HepG2 (cell line): ENCODE results near the gene CLTA. TPM values are rescaled to one million over a fixed set of nuclear protein-coding genes. Genes with fewer than 3 reads are reported as not detected.
A peak's percentile ranks its signal among the peaks of the same experiment; 100 is the strongest.

Source experiments
- ARNTL ChIP-seq: sonication (generic); formaldehyde crosslinking; IDR thresholded peaks from 2 replicates; pipeline ENCODE4 v1.4.0; 2020; ENCODE audit warnings: mild to moderate bottlenecking, missing genetic modification reagents
- BORCS8-MEF2B ChIP-seq: sonication (generic); formaldehyde crosslinking; IDR thresholded peaks from 2 replicates; pipeline ENCODE4 v1.8.0; 2022; ENCODE audit warnings: mild to moderate bottlenecking, missing genetic modification reagents
- CBX2 ChIP-seq, 2 experiments: fragments of 200-600 bp in 1 of 2; sonication (generic); formaldehyde crosslinking in 1 of 2; IDR thresholded peaks; 2 replicates each; pipeline versions ENCODE4 v1.7.0 to v1.8.1; 2018 to 2022; ENCODE audit warnings: low read depth in 2 of 2, low read length in 1 of 2, mild to moderate bottlenecking in 1 of 2, missing genetic modification reagents in 1 of 2
- IKZF1 ChIP-seq: fragments of 450-650 bp; IDR thresholded peaks from 2 replicates; pipeline ENCODE4 v1.7.1; 2016
- MBNL3 ChIP-seq: fragments of 250-450 bp; sonication (Bioruptor Pico); conservative IDR thresholded peaks from 2 replicates; pipeline ENCODE4 v1.8.0; 2022; ENCODE audit warnings: mild to moderate bottlenecking, inconsistent platforms
- NFYC ChIP-seq: IDR thresholded peaks from 2 replicates; pipeline ENCODE4 v1.6.1; 2016; ENCODE audit warnings: missing genetic modification reagents, missing compliant biosample characterization
- NR2C2 ChIP-seq: sonication (generic); formaldehyde crosslinking; IDR thresholded peaks from 2 replicates; pipeline ENCODE4 v1.4.0; 2020; ENCODE audit warnings: missing genetic modification reagents, mild to moderate bottlenecking, moderate library complexity, borderline replicate concordance
- POLR2A ChIP-seq, 2 experiments: IDR thresholded peaks; 2 replicates each; pipeline ENCODE4 v1.6.1; 2011; ENCODE audit warnings: low read depth in 2 of 2, low read length in 2 of 2, mild to moderate bottlenecking in 1 of 2, moderate library complexity in 1 of 2; ENCODE audit not compliant: insufficient read depth in 1 of 2
- SALL2 ChIP-seq: sonication (generic); formaldehyde crosslinking; IDR thresholded peaks from 2 replicates; pipeline ENCODE4 v1.8.1; 2023; ENCODE audit warnings: mild to moderate bottlenecking, missing genetic modification reagents, inconsistent platforms
- SKI ChIP-seq: fragments of 450-650 bp; IDR thresholded peaks from one replicate; pipeline ENCODE4 v1.6.1; 2018; ENCODE audit warnings: mild to moderate bottlenecking; ENCODE audit not compliant: partially characterized antibody
- SUZ12 ChIP-seq: fragments of 150-350 bp; IDR thresholded peaks from 2 replicates; pipeline ENCODE4 v1.6.1; 2014; ENCODE audit warnings: low read depth, low read length
- ZBTB20 ChIP-seq: sonication (generic); formaldehyde crosslinking; IDR thresholded peaks from 2 replicates; pipeline ENCODE4 v1.8.1; 2023; ENCODE audit warnings: missing genetic modification reagents, low read depth, mild to moderate bottlenecking, borderline replicate concordance
- ZFP36L2 ChIP-seq: sonication (generic); formaldehyde crosslinking; IDR thresholded peaks from 2 replicates; pipeline ENCODE4 v1.4.0; 2020; ENCODE audit warnings: missing genetic modification reagents
- ZFP41 ChIP-seq: sonication (generic); formaldehyde crosslinking; IDR thresholded peaks from 2 replicates; pipeline ENCODE4 v1.4.0; 2020; ENCODE audit warnings: mild to moderate bottlenecking, missing genetic modification reagents, borderline replicate concordance
- ZNF224 ChIP-seq: sonication (generic); formaldehyde crosslinking; IDR thresholded peaks from 2 replicates; pipeline ENCODE4 v1.5.0; 2020; ENCODE audit warnings: mild to moderate bottlenecking, missing genetic modification reagents
- ZNF33A ChIP-seq: sonication (generic); formaldehyde crosslinking; IDR thresholded peaks from 2 replicates; pipeline ENCODE4 v1.5.1; 2020; ENCODE audit warnings: missing genetic modification reagents, mild to moderate bottlenecking, moderate library complexity, borderline replicate concordance
- polyA plus RNA-seq, 8 experiments: library from polyadenylated mRNA; depleted of rRNA in 3 of 8; stranded (reverse) in 7 of 8; unstranded in 1 of 8; fragments of >200 nt; fragmentation: Illumina TruSeq in 4 of 8; extraction: Trizol in 4 of 8; gene quantifications; 2 replicates each; pipeline versions ENCODE4 v1.2.1 to v1.2.3, GENCODE V29; 2011 to 2016; ENCODE audit warnings: low read depth in 4 of 8, missing spikeins in 1 of 8, mixed read lengths in 1 of 8; ENCODE audit not compliant: insufficient read depth in 1 of 8
- total RNA-seq, 5 experiments: library from RNA; depleted of rRNA; stranded (reverse); fragments of >200 nt; fragmentation: Illumina TruSeq; extraction: Trizol; gene quantifications; 2 replicates each; pipeline ENCODE4 v1.2.3, GENCODE V29; 2016; ENCODE audit warnings: low read depth in 1 of 5
- TF ChIP-seq, protein P1 (sequence below): sonication (generic); formaldehyde crosslinking; IDR thresholded peaks from 2 replicates; pipeline ENCODE4 v1.5.0; 2020; ENCODE audit warnings: missing genetic modification reagents
- TF ChIP-seq, protein P2 (sequence below): sonication (generic); formaldehyde crosslinking; IDR thresholded peaks from 2 replicates; pipeline ENCODE4 v1.4.0; 2020; ENCODE audit warnings: mild to moderate bottlenecking, missing genetic modification reagents
- TF ChIP-seq, protein P3 (sequence below): sonication (generic); formaldehyde crosslinking; IDR thresholded peaks from 2 replicates; pipeline ENCODE4 v1.8.0; 2022; ENCODE audit warnings: low read depth, missing genetic modification reagents
- TF ChIP-seq, protein P4 (sequence below): sonication (generic); formaldehyde crosslinking; IDR thresholded peaks from 2 replicates; pipeline ENCODE4 v1.4.0; 2020; ENCODE audit warnings: missing genetic modification reagents
- TF ChIP-seq, protein P5 (sequence below): sonication (generic); formaldehyde crosslinking; IDR thresholded peaks from 2 replicates; pipeline ENCODE4 v1.5.0; 2020; ENCODE audit warnings: missing genetic modification reagents, mild to moderate bottlenecking, borderline replicate concordance

CLTA gene
- total and polyA plus RNA-seq, 2 of the 13 experiments (the other 11 are each of a cell fraction or from before 2014, with no cell fraction given): 143 to 222 TPM

DNA sequence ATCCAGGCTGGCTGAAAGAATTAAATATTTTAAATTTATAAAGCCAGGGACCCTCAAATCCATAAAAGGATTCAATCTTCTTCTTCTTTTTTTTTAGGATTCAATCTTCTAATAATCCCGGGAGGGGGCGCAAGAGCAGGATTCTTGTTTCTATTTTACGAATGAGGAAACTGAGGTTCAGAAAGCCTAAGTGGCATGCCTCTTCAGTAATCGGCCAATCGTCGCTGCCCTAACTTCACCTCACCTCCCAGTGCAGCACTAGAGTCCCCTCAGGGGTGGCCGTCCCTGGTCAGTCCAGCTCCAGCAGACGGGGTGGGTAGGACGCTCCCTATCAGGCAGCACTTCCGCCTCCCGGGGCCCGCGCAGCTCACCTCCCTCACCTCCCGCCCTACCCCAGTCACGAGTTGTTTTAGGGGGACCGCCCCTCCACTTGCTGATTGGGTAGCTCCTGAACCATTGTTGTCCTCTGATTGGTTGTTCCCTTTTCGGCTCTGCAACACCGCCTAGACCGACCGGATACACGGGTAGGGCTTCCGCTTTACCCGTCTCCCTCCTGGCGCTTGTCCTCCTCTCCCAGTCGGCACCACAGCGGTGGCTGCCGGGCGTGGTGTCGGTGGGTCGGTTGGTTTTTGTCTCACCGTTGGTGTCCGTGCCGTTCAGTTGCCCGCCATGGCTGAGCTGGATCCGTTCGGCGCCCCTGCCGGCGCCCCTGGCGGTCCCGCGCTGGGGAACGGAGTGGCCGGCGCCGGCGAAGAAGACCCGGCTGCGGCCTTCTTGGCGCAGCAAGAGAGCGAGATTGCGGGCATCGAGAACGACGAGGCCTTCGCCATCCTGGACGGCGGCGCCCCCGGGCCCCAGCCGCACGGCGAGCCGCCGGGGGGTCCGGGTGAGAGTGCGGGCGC is at the start of gene CLTA (continued):
- TF ChIP-seq ZFP41 (CRISPR knock-in tag) (no peak), BORCS8-MEF2B (CRISPR knock-in tag) (peak; percentile 68; the same call in 1 of the 2 replicates), NR2C2 (CRISPR knock-in tag) (peak; percentile 64; the same call in 1 of the 2 replicates), POLR2A (IDR thresholded peaks at IDR 0.05; ENCODE audit: insufficient read depth in 1 of 2, low read depth in 2 of 2, low read length in 2 of 2) (peak; percentile 95 to 98), CBX2 (IDR thresholded peaks at IDR 0.05; ENCODE audit: low read depth, low read length) (no peak), CBX2 (CRISPR knock-in tag; IDR thresholded peaks at IDR 0.05; ENCODE audit: low read depth) (no peak), NFYC (CRISPR knock-in tag) (peak; percentile 93), ZFP36L2 (no peak), IKZF1 (no peak), ZNF33A (CRISPR knock-in tag) (no peak), MBNL3 (CRISPR knock-in tag) (no peak), ZBTB20 (no peak), SUZ12 (no peak), ZNF224 (CRISPR knock-in tag) (peak; percentile 48; the same call in 1 of the 2 replicates), SKI (peak; percentile 48), SALL2 (CRISPR knock-in tag) (peak; percentile 94), ARNTL (peak; percentile 74; the same call in 1 of the 2 replicates)
- TF ChIP-seq, protein P1, sequence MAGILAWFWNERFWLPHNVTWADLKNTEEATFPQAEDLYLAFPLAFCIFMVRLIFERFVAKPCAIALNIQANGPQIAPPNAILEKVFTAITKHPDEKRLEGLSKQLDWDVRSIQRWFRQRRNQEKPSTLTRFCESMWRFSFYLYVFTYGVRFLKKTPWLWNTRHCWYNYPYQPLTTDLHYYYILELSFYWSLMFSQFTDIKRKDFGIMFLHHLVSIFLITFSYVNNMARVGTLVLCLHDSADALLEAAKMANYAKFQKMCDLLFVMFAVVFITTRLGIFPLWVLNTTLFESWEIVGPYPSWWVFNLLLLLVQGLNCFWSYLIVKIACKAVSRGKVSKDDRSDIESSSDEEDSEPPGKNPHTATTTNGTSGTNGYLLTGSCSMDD (CRISPR knock-in tag): 0 out of 2 replicates have a peak, but pooled peaks have one; percentile 67
- TF ChIP-seq, protein P2, sequence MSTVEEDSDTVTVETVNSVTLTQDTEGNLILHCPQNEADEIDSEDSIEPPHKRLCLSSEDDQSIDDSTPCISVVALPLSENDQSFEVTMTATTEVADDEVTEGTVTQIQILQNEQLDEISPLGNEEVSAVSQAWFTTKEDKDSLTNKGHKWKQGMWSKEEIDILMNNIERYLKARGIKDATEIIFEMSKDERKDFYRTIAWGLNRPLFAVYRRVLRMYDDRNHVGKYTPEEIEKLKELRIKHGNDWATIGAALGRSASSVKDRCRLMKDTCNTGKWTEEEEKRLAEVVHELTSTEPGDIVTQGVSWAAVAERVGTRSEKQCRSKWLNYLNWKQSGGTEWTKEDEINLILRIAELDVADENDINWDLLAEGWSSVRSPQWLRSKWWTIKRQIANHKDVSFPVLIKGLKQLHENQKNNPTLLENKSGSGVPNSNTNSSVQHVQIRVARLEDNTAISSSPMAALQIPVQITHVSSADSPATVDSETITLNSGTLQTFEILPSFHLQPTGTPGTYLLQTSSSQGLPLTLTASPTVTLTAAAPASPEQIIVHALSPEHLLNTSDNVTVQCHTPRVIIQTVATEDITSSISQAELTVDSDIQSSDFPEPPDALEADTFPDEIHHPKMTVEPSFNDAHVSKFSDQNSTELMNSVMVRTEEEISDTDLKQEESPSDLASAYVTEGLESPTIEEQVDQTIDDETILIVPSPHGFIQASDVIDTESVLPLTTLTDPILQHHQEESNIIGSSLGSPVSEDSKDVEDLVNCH (CRISPR knock-in tag): no peak
- TF ChIP-seq, protein P3, sequence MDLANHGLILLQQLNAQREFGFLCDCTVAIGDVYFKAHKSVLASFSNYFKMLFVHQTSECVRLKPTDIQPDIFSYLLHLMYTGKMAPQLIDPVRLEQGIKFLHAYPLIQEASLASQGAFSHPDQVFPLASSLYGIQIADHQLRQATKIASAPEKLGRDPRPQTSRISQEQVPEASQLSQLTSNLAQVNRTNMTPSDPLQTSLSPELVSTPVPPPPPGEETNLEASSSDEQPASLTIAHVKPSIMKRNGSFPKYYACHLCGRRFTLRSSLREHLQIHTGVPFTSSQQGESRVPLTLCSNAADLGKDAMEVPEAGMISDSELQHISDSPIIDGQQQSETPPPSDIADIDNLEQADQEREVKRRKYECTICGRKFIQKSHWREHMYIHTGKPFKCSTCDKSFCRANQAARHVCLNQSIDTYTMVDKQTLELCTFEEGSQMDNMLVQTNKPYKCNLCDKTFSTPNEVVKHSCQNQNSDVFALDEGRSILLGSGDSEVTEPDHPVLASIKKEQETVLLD (CRISPR knock-in tag): no peak
- TF ChIP-seq, protein P4, sequence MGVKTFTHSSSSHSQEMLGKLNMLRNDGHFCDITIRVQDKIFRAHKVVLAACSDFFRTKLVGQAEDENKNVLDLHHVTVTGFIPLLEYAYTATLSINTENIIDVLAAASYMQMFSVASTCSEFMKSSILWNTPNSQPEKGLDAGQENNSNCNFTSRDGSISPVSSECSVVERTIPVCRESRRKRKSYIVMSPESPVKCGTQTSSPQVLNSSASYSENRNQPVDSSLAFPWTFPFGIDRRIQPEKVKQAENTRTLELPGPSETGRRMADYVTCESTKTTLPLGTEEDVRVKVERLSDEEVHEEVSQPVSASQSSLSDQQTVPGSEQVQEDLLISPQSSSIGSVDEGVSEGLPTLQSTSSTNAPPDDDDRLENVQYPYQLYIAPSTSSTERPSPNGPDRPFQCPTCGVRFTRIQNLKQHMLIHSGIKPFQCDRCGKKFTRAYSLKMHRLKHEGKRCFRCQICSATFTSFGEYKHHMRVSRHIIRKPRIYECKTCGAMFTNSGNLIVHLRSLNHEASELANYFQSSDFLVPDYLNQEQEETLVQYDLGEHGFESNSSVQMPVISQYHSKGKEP (CRISPR knock-in tag): no peak
- TF ChIP-seq, protein P5, sequence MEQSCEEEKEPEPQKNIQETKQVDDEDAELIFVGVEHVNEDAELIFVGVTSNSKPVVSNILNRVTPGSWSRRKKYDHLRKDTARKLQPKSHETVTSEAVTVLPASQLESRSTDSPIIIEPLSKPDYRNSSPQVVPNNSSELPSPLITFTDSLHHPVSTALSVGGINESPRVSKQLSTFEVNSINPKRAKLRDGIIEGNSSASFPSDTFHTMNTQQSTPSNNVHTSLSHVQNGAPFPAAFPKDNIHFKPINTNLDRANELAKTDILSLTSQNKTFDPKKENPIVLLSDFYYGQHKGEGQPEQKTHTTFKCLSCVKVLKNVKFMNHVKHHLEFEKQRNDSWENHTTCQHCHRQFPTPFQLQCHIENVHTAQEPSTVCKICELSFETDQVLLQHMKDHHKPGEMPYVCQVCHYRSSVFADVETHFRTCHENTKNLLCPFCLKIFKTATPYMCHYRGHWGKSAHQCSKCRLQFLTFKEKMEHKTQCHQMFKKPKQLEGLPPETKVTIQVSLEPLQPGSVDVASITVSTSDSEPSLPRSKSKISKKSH (CRISPR knock-in tag): peak; percentile 53; the same call in 1 of the 2 replicates
